A172 (cell line): ENCODE measurements around the gene ZBTB17. TPM values are rescaled to one million over a fixed set of nuclear protein-coding genes. Genes with fewer than 3 reads are reported as not detected.

Source experiments
- DNase-seq: peaks from one replicate; pipeline ENCODE4 v3.0.0-alpha.2; 2015; ENCODE audit warnings: low spot score
- total RNA-seq: library from RNA; depleted of rRNA; stranded (reverse); fragments of >200 nt; shearing (Covaris generic); gene quantifications from 2 replicates; pipeline ENCODE4 v1.2.3, GENCODE V29; 2014

Gene ZBTB17
- total RNA-seq, 1 experiment from 2014 or later = 25.1 TPM

- DNase-seq = no peak
Observed at GRCh38 chr1:15960808-15961207, 15.1 kb downstream of the ZBTB17 start.

DNA sequence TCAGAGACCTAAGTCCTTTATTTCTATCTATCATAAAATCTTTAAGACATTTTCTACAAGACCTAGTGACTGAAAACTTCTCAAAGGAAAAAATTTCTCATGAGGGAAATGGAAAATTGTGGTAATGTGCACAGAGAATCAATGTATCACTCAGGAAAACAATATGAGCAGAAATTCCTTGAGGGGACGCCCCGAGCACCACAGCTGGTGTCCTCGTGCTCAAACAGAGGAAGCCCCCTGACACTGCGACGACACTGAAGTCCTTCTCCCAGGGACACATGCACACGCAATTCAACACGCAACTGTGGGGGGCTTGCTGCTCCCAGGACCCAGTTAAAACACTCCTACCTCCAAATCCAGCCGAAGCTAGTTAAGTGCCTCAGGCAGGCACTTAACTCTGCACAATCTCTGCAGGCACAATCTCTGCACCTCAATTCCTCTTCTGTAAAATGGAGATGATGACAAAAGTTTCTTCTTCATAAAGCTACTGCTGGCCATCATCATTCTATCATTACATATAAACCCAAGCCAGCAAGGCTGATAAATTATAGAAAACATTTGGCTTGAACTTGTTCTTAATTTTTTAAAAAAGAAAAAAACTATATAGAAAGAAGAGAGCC is 16.0 kb downstream of the ZBTB17 start:
- DNase-seq = no peak

- no peak for DNase-seq
Observed at GRCh38 chr1:15959424-15959823, 16.5 kb downstream of the ZBTB17 start.

DNA sequence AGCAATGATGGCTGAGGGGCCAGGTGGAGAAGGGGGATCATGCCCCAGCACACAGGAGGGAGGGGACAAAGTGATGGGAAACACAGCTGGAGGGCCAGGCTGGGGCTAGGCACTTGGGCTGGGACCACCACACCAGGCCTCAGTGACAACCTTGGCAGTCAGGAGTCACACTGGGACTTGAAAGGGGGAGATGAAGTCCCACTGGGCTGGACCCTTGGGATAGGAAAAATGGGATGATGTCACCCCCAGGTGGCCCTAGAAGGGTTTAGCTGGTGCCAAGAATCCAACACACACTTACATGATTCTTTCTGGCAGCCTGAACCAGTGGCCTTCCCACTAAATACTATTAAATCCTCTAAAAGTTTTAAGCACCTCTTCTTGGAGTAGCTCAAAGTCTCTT is 17.1 kb downstream of the ZBTB17 start:
- DNase-seq = no peak

- no peak for DNase-seq
Observed at GRCh38 chr1:15958111-15958510, 17.8 kb downstream of the ZBTB17 start.

DNA sequence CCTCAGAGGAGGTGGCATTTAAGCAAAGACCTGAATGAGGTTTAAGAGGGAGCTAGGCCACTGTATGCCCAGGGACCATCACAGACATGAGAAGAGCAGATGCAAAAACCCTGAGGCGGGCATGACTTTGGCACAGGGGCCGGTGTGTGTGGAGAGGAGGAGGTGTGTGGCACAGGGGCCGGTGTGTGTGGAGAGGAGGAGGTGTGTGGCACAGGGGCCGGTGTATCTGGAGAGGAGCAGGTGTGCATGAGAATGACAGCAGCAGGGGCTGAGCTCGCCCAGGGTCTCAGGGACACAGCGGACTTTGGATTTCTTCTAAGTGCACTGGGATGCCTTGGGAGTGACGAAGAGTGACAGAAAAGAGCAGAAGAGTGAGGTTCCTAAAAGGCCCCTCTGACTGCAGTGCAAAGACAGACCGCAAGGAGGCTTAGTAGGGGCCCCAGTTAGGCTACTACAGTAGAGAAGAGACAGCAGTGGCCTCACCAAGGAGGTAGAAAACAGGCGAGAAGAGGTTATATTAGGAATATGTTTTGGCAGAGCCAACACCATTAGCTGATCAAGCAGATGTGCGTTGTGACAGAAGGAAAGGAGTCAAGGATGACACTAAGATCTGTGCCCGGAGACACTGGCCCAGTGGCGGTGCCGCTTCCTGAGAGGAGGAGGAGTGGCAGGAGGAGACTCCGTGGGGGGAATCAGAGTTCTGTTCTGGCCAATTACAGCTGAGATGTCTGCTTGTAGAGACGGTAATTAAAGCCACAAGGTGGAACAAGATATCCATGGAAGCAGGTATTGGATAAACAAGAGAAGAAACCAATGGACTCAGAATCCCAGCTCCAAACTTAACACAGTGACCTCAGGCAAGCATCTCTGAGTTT is 18.4 kb downstream of the ZBTB17 start:
- no peak for DNase-seq

- DNase-seq = no peak
Observed at GRCh38 chr1:15956150-15956549, 19.8 kb downstream of the ZBTB17 start.

DNA sequence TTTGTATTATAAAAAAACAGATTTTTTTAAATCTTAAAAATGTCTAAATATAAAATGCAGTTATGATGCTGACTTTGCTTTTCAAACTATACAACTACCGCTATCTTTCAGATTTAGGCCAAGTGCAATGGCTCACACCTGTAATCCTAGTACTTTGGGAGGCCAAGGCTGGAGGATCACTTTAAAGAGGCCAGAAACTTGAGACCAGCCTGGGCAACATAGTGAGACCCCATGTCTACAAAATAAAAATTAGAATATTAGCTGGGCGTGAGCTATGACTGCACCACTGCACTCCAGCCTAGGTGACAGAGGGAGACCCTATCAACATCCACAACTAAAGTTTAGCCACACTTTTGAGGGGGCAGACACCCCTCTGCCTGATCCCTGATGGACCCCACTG is 20.3 kb downstream of the ZBTB17 start:
- DNase-seq = no peak

- DNase-seq = no peak
Observed at GRCh38 chr1:15954316-15954715, 21.6 kb downstream of the ZBTB17 start.

GRCh38 chr1:15953791-15954241 is 22.1 kb downstream of the ZBTB17 start:
- no peak for DNase-seq

DNA sequence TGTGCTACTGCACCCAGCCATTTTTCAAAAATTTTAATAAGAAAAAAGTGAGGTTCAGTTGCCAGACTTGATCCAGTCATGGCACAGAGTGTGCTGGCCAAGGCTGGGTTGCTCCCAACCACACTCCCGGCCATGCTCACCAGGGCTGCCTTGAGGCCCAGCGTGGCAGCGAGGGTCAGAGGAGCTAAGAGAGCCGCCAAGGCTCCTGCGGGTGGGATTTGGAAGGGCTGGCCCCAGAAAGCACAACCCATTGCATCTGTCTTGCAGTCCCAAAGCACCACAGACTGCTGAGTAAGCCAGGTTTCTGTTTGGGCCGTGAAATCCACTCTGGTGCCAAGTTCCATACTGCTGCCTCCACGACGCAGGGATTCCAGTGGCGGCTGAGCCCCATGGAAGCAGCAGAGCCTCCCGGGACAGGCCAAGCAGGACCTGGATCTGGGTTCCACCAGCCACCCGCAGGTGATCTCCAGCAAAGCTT is 22.6 kb downstream of the ZBTB17 start:
- no peak for DNase-seq

GRCh38 chr1:15952317-15953258 is 23.3 kb downstream of the ZBTB17 start:
- DNase-seq = peak; percentile 95

- peak; percentile 23 for DNase-seq
Observed at GRCh38 chr1:15951341-15952153, 24.4 kb downstream of the ZBTB17 start.

DNA sequence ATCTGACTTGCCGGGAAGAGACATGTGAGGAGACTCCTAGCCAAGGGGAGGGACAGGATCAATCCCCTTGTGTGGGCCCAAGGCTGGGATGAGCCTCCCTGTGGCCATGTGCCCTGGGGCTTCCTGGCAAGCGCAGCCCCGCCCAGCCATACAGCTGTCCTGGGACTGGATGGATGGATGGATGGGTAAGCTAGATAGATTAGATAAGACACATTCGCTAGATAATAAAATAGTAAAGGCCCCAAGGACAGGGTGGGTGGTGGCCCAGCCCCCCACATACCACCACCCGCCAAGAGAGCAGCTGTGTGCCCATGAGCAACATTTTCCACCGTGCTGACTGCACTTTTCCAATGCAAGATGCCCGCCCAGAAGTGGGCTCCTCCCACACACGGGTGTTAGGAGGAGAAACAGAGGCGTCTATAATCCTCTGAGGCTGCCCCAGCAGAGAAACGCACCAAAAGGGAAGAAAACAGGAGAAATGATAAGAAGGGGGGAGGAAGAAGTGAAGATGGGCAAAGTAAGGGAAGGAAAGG is 25.1 kb downstream of the ZBTB17 start:
- peak; percentile 76 for DNase-seq

- no peak for DNase-seq
Observed at GRCh38 chr1:15950302-15950701, 25.6 kb downstream of the ZBTB17 start.

DNA sequence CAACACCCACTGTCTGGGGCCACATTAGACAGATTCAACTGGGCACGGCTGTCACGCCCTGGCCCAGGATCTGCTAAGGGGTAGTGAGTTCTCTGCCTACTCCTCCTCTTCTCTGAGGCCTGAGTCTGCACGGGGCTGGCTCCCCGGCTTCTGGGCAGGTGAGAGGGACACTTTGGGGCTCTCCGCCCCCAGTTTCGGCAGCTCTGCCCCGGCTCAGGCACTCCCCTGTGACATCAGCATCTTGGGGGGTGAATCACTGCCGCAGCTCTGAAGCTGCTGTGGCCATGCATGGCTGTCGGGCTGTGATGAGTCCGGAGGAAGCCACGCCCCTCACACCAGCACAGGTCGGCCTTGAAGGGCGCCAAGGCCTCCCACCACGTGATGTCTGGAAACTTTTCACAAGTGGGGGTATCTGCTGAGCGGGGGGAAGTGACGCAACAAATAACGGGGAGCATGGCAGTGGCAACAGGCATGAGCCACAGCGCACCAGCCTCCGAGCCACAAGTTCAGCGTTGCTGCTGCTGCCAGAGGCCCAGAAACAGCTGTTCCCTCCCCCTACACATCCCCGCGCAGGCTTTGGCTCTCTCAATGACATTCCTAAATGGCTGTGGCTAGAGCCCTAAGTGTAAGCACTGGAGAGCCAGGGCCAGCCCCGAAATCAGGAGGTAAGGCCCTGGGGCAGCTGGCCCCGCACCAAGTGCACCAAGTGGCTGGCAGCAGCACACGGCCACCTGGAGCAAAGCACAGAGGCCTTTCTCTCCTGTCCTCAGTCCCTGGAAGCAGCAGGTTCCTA is 26.3 kb downstream of the ZBTB17 start:
- DNase-seq = peak; percentile 92

DNA sequence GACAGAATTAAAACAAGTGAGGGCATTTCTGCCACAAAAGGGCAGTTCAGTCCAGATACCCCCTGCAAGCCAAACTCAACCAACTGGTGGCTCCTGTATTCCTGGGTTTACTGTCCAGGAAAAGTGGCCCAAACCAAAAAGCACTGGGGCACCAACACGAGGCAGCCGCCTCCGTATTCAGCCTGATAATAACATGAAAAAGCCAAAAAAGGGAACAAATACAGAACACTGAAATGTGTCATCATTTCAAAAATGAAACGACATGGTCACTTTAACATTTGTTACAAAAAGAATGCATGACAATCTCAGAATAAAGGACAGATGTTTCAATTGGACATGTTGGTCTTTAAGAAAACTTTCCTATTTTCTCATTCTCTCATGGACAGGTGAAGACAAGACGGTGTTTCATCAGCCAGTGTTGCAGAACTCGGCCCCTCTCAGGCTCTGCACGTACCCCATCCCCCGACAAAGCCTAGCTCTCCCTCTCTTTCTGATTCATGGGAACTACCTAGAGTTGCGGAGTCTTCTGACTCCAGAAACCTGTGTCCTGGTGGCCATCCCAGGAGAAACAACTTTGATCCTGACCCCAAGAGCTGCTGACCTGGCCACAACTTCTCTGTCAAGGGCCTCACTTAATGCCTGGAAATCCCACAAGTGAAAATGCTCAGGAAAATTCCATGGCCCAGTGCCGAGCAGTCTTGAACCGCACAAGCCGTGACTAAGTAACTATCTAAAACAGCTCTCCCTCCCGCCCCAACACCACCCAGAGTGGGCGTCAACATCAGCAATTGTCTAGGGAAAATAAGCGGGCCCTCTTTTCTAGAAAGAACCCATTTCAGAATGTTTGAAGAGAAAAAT is 27.1 kb downstream of the ZBTB17 start:
- peak; percentile 85 for DNase-seq

- no peak for DNase-seq
Observed at GRCh38 chr1:15948091-15948591, 27.8 kb downstream of the ZBTB17 start.
